EH (cell line): Measurements from ENCODE around the gene ARL15.
"Not testable (repeated sequence)": the region's sequence is repeated elsewhere in the genome, so short reads cannot be mapped to it uniquely, and the experiment has no call there.

Experiments
- DNase-seq: peaks from one replicate; pipeline ENCODE4 v3.0.0-alpha.2; 2015; ENCODE audit warnings: low read depth

The ARL15 gene

GRCh38 chr5:54091307-54092130 lies 218.9 kb downstream of the ARL15 start:
- DNase-seq, result peak; percentile 32

- DNase-seq, result peak; percentile 91
These were observed 219.8 kb downstream of the ARL15 start for GRCh38 chr5:54090495-54091120.

GRCh38 chr5:54088081-54088480 lies 222.3 kb downstream of the ARL15 start:
- DNase-seq, result peak; percentile 62

GRCh38 chr5:54087436-54087835 lies 222.9 kb downstream of the ARL15 start:
- DNase-seq, result peak; percentile 94

GRCh38 chr5:54086191-54086590 lies 224.2 kb downstream of the ARL15 start:
- DNase-seq, result no peak

- no peak for DNase-seq
These were observed 225.7 kb downstream of the ARL15 start for GRCh38 chr5:54084696-54085095.

- peak; percentile 42 for DNase-seq
These were observed 226.5 kb downstream of the ARL15 start for GRCh38 chr5:54083851-54084250.

GRCh38 chr5:54083245-54083644 lies 227.1 kb downstream of the ARL15 start:
- DNase-seq, result no peak

- DNase-seq, result no peak
These were observed 229.0 kb downstream of the ARL15 start for GRCh38 chr5:54081415-54081814.

GRCh38 chr5:54080831-54081230 lies 229.5 kb downstream of the ARL15 start:
- no peak for DNase-seq

GRCh38 chr5:54073735-54074134 lies 236.6 kb downstream of the ARL15 start:
- DNase-seq, result no peak

- DNase-seq, result no peak
These were observed 237.2 kb downstream of the ARL15 start for GRCh38 chr5:54073131-54073530.

- no peak for DNase-seq
These were observed 243.9 kb downstream of the ARL15 start for GRCh38 chr5:54066433-54066832.

- DNase-seq, result peak; percentile 95
These were observed 246.6 kb downstream of the ARL15 start for GRCh38 chr5:54063817-54064216.

GRCh38 chr5:54062958-54063357 lies 247.4 kb downstream of the ARL15 start:
- DNase-seq, result peak; percentile 97

GRCh38 chr5:54060919-54061318 lies 249.5 kb downstream of the ARL15 start:
- DNase-seq, result not testable (repeated sequence)

- peak; percentile 91 for DNase-seq
These were observed 260.4 kb downstream of the ARL15 start for GRCh38 chr5:54049963-54050362.

GRCh38 chr5:54049144-54049543 lies 261.2 kb downstream of the ARL15 start:
- peak; percentile 58 for DNase-seq

- no peak for DNase-seq
These were observed 265.1 kb downstream of the ARL15 start for GRCh38 chr5:54045077-54045792.

- DNase-seq, result not testable (repeated sequence)
These were observed 266.1 kb downstream of the ARL15 start for GRCh38 chr5:54044276-54044675.

- no peak for DNase-seq
These were observed 269.6 kb downstream of the ARL15 start for GRCh38 chr5:54040804-54041203.

- no peak for DNase-seq
These were observed 270.4 kb downstream of the ARL15 start for GRCh38 chr5:54040018-54040417.

- no peak for DNase-seq
These were observed 273.2 kb downstream of the ARL15 start for GRCh38 chr5:54037205-54037604.
